ENCODE results near the gene ASMTL.

Gene ASMTL

DNA sequence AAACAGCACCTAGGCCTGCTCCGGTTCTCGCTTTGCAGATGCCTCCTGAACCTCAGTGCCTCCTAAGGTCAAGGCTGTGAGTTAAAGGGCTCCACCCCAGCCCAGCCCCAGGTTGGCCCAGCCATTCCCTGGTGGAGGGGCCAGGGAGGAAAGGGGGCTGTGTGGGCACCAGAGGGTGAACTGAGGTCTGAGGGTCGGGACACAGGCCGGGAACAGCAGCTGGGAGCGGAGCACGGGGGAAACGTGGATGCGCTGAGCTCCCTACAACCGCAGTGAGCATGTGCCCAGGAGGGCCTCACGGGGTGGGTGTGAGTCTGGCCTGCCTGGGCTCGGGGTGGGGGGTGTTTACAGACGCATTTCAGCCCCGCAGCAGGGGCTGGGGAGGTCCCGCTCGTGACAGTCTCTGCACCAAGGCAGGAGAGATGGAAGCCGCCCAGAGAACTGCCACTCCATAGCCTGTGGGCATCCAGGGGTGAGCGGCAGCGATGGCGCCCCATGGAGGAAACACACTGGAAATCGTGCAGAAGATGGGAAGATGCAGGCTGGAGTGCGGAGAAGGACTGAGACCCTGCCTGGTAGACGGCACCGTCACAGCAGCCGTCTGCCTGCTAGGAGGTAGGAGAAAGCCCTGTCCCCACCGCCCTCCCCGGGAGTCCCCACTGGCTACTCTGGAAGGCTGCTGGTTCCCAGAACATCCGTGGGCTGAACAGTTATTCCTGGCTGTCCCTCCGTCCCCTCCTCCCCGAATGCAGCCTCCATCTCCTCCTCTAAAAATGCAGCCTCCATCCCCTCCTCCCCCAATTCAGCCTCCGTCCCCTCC is 50.9 kb downstream of the ASMTL start:
- no peak for TF ChIP-seq ZNF274 (IDR thresholded peaks at IDR 0.05; ENCODE audit: low read depth, low read length)

DNA sequence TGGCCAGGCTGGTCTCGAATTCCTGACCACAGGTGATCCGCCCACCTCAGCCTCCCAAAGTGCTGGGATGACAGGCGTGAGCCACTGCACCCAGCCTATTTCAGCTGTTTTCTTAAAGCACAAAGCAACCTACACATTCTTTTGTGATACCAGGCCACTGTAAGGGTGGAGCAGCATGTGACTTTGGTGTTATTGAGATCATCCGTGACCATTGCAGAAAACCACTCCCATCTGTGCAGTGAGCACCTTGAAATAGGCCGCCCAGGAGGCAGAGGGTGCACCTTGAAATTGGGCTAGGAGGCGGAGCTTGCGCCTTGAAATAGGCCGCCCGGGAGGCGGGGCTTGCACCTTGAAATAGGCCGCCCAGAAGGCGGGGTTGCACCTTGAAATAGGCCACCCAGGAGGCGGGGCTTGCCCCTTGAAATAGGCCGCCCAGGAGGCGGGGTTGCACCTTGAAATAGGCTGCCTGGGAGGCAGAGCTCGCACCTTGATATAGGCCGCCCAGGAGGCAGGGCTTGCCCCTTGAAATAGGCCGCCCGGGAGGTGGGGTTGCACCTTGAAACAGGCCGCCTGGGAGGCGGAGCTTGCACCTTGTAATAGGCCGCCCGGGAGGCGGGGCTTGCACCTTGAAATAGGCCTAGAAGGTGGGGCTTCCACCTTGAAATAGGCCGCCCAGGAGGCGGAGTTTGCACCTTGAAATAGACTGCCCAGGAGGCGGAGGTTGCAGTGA is 51.8 kb downstream of the ASMTL start:
- H3K4me3 ChIP-seq (ENCODE audit: low read length): no peak overlapping the region
- no peak for TF ChIP-seq ZNF274 (IDR thresholded peaks at IDR 0.05; ENCODE audit: low read depth, low read length)

More for the DNA sequence above, 50.9 kb downstream of the ASMTL start:
- no peak overlapping the region for H3K4me3 ChIP-seq (ENCODE audit: low read length)

DNA sequence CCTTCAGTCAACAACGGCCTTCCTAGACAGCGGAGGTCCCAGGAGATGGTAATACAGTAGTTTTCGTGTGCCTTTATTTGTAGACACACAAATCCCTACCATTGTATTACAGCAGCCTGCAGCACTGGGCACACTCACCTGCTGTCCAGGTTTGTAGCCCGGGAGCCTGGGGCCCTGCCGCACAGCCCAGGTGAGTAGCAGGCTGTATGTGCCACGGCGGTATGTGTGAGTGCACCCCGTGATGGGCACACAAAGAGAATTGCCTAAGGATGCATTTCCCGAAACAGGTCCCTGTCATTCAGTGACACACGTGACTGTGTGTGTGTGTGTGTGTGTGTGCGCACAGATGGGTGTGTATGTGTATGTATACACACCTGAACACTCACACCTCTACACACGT is 52.7 kb downstream of the ASMTL start:
- no peak for TF ChIP-seq ZNF274 (IDR thresholded peaks at IDR 0.05; ENCODE audit: low read depth, low read length)
- no peak overlapping the region for H3K4me3 ChIP-seq (ENCODE audit: low read length)

DNA sequence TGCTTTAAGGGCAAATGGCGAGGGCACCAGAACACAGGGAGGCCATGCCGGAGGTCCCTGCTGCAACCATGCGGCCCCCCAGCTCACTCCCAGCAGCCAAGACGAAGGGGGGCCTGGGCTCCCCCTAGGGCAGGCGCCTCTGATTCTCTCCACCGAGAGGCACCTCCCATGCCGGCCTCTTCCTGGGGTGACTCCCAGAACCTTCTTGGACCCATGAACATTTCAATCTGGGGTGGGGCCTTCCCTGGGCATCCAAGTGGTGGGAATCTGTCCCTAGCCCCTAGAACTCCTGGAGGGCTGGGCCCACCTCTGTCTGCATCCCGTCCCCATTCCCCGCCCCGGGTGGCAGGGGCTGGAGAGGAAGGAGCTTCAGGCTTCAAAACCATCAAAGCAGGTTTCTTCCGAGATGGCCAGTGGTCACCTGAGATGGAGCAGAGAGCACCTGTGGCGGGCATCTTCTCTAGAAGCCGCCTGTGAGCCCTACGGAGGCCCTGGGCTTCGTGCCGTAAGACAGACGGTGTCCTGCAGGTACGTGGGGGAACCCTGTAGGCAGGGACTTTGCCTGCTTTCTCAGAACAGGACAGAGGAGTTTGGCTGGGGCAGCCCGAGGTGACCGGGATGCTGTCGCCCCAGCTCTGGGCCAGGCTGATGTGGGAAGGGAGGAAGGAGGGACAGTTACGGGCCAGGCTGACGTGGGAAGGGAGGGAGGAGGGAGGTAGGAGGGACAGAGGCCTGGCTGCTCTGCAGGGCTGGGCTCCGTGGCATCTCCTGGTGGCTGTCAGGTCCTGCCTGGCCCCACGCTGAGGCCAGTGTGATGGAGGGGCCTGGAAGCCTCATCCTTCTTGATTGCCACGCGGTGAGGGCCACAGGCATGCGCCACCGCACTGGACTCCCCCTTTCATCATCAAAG is 54.0 kb downstream of the ASMTL start:
- no peak overlapping the region for H3K4me3 ChIP-seq (ENCODE audit: low read length)
- no peak for TF ChIP-seq ZNF274 (IDR thresholded peaks at IDR 0.05; ENCODE audit: low read depth, low read length)

DNA sequence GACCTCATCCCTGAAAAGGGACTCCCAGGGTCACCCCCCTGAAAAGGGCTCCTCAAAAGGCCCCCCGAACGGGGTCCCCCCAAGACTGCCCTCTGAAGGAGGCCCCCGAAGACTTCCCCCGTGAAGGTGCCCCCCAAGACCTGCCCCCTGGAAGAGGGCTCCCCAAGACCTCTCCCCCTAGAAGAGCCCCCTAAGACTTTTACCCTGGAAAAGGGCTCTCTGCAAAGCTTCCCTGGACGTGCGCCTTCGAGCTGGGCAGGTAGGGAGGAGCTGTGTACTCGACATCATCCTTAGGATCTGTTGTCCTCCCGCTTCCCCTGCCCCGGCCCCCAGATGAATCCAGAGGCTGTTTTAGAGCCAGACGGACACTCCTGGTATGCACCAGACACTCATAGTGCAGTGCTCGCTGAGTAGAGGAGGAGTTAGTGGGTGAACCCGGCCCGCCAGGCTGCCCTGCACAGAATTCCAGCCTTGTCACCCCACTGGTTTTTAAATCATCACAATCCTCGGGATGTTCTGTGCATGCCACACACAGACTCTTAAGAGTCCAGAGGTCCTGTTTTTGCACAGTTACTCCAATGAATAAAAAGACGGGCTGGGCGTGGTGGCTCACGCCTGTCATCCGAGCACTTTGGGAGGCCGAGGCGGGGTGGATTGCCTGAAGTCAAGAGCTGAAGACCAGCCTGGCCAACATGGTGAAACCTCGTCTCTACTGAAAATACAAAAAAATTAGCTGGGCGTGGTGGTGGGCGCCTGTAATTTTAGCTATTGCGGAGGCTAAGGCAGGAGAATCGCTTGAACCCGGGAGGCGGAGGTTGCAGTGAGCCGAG is 55.1 kb downstream of the ASMTL start:
- no peak for TF ChIP-seq ZNF274 (IDR thresholded peaks at IDR 0.05; ENCODE audit: low read depth, low read length)
- H3K4me3 ChIP-seq (ENCODE audit: low read length): no peak overlapping the region

DNA sequence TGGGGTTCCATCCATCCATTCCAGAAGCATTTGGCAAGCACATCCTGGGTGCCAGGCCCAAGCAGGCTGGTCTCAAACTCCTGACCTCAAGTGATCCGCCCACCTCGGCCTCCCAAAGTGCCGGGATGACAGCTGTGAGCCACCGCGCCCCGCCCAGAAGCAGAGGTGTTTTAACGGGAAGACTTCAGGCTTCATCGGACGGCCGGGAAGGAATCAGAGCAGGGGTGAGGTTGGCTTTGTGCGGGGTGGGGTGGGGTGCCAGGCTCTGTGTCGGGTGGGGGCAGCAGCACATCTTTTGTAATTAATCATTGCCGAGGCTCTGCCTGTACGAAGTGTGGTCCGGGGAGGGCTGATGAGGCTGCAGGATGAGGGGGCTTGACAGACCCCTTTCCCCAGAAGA is 55.7 kb downstream of the ASMTL start:
- TF ChIP-seq ZNF274 (IDR thresholded peaks at IDR 0.05; ENCODE audit: low read depth, low read length): no peak
- H3K4me3 ChIP-seq (ENCODE audit: low read length): no peak overlapping the region

DNA sequence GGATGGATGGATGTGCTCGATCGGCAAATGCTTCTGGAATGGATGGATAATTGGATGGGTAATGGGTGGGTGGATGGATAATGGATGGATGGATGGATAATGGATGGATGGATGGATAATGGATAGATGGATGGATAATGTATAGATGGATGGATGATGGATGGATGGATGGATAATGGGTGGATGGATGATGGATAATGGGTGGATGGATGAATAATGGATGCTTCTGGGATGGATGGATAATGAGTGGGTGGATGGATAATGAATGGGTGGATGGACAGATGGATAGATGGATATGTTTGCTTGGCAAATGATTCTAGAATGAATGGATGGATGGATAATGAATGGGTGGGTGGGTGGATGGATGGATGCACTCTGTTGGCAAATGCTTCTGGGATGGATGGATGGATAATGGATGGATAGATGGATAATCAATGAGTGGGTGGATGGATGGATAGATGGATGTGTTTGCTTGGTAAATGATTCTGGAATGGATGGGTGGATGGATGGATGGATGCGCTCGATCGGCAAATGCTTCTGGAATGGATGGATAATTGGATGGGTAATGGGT is 57.0 kb downstream of the ASMTL start:
- H3K4me3 ChIP-seq (ENCODE audit: low read length): no peak overlapping the region
- TF ChIP-seq ZNF274 (IDR thresholded peaks at IDR 0.05; ENCODE audit: low read depth, low read length): no peak

DNA sequence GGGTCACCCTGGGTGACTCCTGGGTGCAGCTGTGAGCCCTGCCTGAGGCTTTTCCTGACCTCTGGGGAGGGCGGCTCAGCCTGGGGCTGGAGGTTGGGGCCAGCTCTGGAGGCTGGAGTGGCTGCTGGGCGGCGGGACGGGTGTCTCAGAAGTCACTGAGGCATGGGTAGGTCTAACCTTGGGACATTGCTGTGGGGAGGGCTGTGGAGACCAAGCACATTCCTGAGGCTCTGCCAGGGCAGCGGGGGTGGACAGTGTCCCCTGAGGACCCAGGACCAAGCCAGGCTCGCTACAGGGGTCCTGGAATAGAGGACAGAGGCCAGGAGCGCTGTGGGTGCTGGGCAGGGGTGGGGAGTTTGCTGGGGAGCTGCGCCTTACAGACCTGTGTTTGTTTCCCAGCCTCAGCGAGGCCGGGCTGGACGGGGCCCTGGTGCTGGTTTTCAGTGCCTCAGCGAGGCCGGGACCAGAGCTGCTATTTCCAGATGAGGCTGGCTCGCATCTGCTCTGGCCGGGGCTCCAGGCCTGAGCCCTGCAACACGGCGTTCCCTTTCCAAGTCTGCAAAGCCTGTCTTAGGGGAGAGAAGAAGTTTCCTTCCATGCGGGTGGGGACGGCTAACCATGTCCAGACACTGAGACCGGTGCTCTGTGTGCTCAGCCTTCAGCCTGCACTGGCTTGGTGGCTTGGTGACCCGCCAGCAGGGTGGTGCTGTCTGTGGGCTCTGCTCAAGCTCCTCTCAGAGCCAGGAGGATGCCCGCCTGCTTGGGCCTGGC is 57.8 kb downstream of the ASMTL start:
- no peak overlapping the region for H3K4me3 ChIP-seq (ENCODE audit: low read length)
- no peak for TF ChIP-seq ZNF274 (IDR thresholded peaks at IDR 0.05; ENCODE audit: low read depth, low read length)

DNA sequence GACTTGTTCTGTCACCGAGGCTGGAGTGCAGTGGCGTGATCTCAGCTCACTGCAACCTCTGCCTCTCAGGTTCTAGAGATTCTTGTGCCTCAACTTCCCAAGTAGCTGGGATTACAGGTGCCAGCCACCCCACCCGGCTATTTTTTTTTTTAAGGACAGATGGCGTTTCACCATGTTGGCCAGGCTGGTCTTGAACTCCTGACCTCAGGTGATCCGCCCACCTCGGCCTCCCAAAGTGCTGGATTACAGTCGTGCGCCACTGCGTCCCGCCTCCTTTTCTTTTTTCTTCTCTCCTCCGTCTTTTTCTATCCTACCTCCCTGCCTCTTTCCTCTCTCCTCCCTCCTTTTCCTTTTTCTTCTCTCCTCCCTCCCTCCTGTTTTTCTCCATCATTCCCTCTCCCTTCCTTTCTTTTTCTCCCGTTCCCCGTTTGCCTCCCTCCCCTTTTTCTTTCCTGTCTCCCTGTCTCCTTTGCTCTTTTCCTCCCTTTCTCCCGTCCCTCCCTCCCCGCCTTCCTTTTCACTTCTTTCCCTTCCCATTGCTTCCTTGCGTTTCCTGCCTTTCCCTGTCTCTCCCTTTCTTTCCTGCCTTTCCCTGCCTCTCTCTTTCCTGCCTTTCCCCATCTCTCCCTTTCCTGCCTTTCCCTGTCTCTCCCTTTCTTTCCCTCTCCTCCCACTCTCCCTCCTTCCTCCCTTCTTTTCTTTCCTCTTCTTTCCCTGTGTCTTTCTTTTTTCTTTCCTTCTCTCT is 58.7 kb downstream of the ASMTL start:
- H3K4me3 ChIP-seq (ENCODE audit: low read length): peak overlapping the region; percentile 82; the same call in 1 of the 2 replicates
- no peak for TF ChIP-seq ZNF274 (IDR thresholded peaks at IDR 0.05; ENCODE audit: low read depth, low read length)

DNA sequence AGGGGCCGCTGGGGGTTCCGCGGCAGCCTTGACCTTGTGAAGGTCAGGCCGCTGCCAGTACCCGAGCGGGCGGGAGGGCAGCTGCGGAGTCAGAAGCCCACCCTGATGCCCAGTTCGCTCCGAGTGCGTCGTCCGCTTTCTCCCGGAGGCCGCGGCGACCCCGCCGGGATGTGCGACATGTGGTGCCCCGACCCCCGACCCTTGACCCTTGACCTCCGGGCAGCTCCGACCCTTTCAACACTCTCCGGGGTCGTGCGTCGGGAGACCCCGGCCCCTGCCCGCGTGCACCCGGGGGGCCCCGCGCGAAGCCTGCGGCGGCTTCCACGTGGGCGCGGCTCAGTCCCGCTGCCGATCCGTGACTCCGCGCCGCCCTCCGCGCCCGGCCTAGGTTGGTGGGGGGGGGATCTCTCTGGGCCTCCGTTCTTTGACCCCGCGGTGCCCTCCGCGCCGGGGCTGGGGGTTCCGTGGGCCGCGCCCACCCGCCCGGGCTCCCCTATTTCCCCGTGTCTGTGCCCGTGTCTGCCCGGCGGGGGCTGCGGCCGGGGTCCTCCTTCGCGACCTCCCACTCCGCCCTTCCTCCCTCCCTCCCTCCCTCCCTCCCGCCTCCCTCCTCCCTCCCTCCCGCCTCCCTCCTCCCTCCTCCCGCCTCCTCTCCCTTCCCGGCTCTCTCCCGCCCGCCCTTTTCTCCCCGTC is 60.2 kb downstream of the ASMTL start:
- no peak for TF ChIP-seq ZNF274 (IDR thresholded peaks at IDR 0.05; ENCODE audit: low read depth, low read length)

DNA sequence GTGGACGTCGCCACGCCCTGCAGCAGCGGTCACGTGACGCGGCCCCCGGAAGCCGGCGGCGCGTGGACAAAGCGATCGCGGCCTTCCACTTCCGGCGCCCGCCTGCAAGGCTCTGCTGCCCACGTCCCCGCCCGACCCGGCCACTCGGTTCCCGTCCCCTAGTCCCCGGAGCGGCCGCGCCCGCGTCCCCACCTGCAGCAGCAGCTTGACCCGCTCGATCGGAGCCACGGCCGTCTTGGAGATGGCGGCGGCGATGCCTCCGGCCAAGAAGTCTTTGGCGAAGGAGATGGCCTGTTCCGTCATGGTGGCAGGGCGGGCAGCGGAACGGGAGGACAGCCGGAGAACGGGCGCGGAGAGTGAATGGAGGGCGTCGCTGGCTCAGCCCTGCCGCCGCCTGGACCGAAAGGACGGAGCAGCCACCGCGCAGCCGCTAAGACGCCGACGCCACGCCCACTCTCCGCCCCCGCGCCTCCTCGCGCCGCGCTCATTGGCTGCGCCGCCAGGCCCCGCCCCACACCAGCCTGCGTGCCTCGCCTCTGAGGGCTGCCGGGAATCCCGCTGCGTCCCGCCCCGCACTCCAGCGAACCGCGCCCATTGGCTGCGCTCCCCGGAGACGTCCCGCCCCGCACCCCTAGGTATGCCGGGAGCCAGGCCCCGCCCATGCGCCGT is 60.9 kb downstream of the ASMTL start, which contains the start of gene SLC25A6:
Gene SLC25A6, minus strand, starts transcription at position 407 of the 669 bp plus-strand sequence. Its CDS starts 104 bp downstream, at position 303.
- no peak for TF ChIP-seq ZNF274 (IDR thresholded peaks at IDR 0.05; ENCODE audit: low read depth, low read length)
- peak within 1 kb of the TSS; percentile 82 for H3K4me3 ChIP-seq (ENCODE audit: low read length)

More for the DNA sequence above, 60.2 kb downstream of the ASMTL start:
- peak overlapping the region; percentile 82 for H3K4me3 ChIP-seq (ENCODE audit: low read length)
